Activated CD8-positive, alpha-beta T cell treated with anti-CD3 and anti-CD28 coated beads, Interleukin-2, amount 10 ng/mL, durations not matched to agents 7 days and 5 days (primary cell): ENCODE results near the gene HECTD1. TPM values are rescaled to one million over a fixed set of nuclear protein-coding genes. Genes with fewer than 3 reads are reported as not detected.
"Not testable (repeated sequence)": the region's sequence is repeated elsewhere in the genome, so short reads cannot be mapped to it uniquely, and the experiment has no call there.

Experiments
- ATAC-seq: fragments of 150-1000 bp; cut with Tn5 transposase; one replicate; pipeline ENCODE4 v1.10.0; 2021; ENCODE audit warnings: moderate library complexity
- CTCF ChIA-PET: fragments of 350-600 bp; sonication (Branson Sonifier 250); formaldehyde crosslinking; loops from one replicate; lab custom pipeline; 2021; ENCODE audit warnings: antibody characterized with exemption; lab: Charles Lee
- POLR2A ChIA-PET: fragments of 350-600 bp; sonication (Branson Sonifier 250); formaldehyde crosslinking; loops from one replicate; lab custom pipeline; 2021; ENCODE audit warnings: antibody characterized with exemption; lab: Charles Lee
- DNase-seq: peaks from one replicate; pipeline ENCODE4 v3.0.0-alpha.2; 2020
- H3K27ac Mint-ChIP-seq: one replicate; pipeline ENCODE4 v1.8.0; 2021; ENCODE audit warnings: mild to moderate bottlenecking, mixed read lengths
- H3K27me3 Mint-ChIP-seq: one replicate; pipeline ENCODE4 v1.8.0; 2021; ENCODE audit warnings: low read depth, mixed read lengths
- H3K36me3 Mint-ChIP-seq: one replicate; pipeline ENCODE4 v1.8.0; 2021; ENCODE audit warnings: low read depth, mixed read lengths
- H3K4me1 Mint-ChIP-seq: one replicate; pipeline ENCODE4 v1.8.0; 2021; ENCODE audit warnings: low read depth, mixed read lengths
- H3K4me3 Mint-ChIP-seq: one replicate; pipeline ENCODE4 v1.8.0; 2021; ENCODE audit warnings: mild to moderate bottlenecking, mixed read lengths
- H3K9me3 Mint-ChIP-seq: one replicate; pipeline ENCODE4 v1.8.0; 2022; ENCODE audit warnings: mixed read lengths; ENCODE audit not compliant: insufficient read depth
- total RNA-seq, 2 experiments: library from RNA; stranded (reverse); gene quantifications; one replicate each; pipeline ENCODE4 v1.2.3, GENCODE V29; 2021

The HECTD1 gene
- total RNA-seq = 100 to 1,000 TPM in 1 of 2 experiments, 10 to 100 TPM in 1; 90.6 to 105 TPM

- CTCF ChIA-PET = interaction anchor here (0.7 to 2.4 kb wide), 18 partner anchors 10 to 250 kb away, joined by 3 to 18 read pairs (median 4); partner anchors contain the start of genes AP4S1, DTD2, HEATR5A and STRN3
- Mint-ChIP-seq H3K27ac (peak within 1 kb of the TSS; percentile 100), H3K9me3 (no peaks in the 10 kb centered on the region), H3K4me1 (peaks cover 45% of the 10 kb centered on the region), H3K4me3 (peak within 1 kb of the TSS; percentile 82), H3K27me3 (no peaks in the 10 kb centered on the region), H3K36me3 (peaks cover 27% of the 10 kb centered on the region)
- peak; percentile 89 for DNase-seq
- peak; percentile 78 for ATAC-seq
- POLR2A ChIA-PET = interaction anchor here (0.6 to 3.3 kb wide), 25 partner anchors 11 to 654 kb away, joined by 3 to 30 read pairs (median 4); partner anchors contain the start of genes AP4S1, HEATR5A, SCFD1 and STRN3
Observed at GRCh38 chr14:31207755-31208545, at the start of gene HECTD1. Gene HECTD1, minus strand, starts transcription at chr14:31207793. Its CDS starts 1,857 bp downstream, at chr14:31205936.

GRCh38 chr14:31257244-31257553 lies 49.6 kb upstream of the HECTD1 start:
- no peak overlapping the region for H3K27ac Mint-ChIP-seq
- H3K4me1 Mint-ChIP-seq = no peaks in the 10 kb centered on the region
- POLR2A ChIA-PET = no interaction called here
- DNase-seq (no peak), ATAC-seq (no peak)
- no peaks in the 10 kb centered on the region for H3K9me3 Mint-ChIP-seq
- CTCF ChIA-PET = no interaction called here
- no peaks in the 10 kb centered on the region for H3K27me3 Mint-ChIP-seq
- no peaks in the 10 kb centered on the region for H3K36me3 Mint-ChIP-seq
- no peak overlapping the region for H3K4me3 Mint-ChIP-seq

DNA sequence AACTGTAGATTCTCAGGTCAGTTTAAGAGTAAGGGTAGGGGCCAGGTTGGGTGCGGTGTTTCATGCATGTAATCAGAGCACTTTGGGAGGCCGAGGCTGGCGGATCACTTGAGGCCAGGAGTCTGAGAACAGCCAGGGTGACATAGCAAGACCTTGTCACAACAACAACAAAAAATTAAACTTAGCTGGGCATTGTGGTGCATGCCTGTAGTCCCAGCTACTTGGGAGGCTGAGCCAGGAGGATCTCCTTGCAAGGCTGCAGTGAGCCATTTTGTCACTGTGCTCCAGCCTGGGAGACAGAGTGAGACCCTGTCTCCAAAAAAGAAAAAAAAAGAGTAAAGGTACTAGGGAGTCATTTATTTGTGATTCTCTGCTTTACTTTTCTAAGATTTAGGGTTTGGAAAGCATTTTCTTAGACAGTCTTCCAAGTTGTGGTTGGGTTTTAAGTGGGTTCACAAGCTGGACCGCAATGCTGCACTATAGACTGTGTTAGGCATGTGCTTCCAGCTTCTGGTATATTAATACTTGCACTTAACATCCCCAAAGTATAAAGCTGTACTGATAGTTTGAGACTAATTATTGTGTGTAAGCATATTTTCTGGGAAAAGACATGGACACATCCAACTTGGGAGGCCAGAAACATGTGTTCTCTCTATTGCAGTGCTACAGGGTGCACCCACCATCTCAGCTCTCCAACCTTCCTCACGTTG lies 49.1 kb upstream of the HECTD1 start:
- POLR2A ChIA-PET = no interaction called here

DNA sequence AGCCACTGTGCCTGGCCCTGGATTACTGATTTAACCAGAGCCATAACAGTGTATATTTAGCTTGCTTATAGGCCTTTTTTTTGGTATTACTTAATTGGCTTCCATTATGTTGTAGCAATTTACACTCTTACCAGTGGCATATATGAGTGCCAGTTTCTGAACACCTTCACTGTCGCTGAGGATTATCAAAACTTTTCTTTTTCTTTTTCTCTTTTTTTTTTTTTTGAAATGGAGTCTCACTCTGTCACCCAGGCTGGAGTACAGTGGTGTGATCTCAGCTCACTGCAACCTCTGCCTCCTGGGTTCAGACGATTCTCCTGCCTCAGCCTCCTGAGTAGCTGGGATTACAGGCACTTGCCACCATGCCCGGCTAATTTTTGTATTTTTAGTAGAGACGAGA lies 48.3 kb upstream of the HECTD1 start:
- DNase-seq, CTCF ChIA-PET, H3K27me3 Mint-ChIP-seq, H3K27ac Mint-ChIP-seq, H3K36me3 Mint-ChIP-seq, H3K4me1 Mint-ChIP-seq, H3K9me3 Mint-ChIP-seq, ATAC-seq, POLR2A ChIA-PET, H3K4me3 Mint-ChIP-seq: not testable (repeated sequence)

More for the DNA sequence above, 49.1 kb upstream of the HECTD1 start:
- no peaks in the 10 kb centered on the region for H3K36me3 Mint-ChIP-seq
- CTCF ChIA-PET = no interaction called here
- no peak for DNase-seq
- no peaks in the 10 kb centered on the region for H3K27me3 Mint-ChIP-seq
- no peaks in the 10 kb centered on the region for H3K9me3 Mint-ChIP-seq
- ATAC-seq = no peak
- H3K4me1 Mint-ChIP-seq = no peaks in the 10 kb centered on the region
- H3K27ac Mint-ChIP-seq = no peak overlapping the region
- H3K4me3 Mint-ChIP-seq = no peak overlapping the region

GRCh38 chr14:31255286-31255685 lies 47.7 kb upstream of the HECTD1 start:
- H3K27me3 Mint-ChIP-seq = no peaks in the 10 kb centered on the region
- H3K4me1 Mint-ChIP-seq = no peaks in the 10 kb centered on the region
- POLR2A ChIA-PET = no interaction called here
- H3K9me3 Mint-ChIP-seq = no peaks in the 10 kb centered on the region
- no peak overlapping the region for H3K4me3 Mint-ChIP-seq
- CTCF ChIA-PET = no interaction called here
- DNase-seq (no peak), ATAC-seq (no peak)
- no peak overlapping the region for H3K27ac Mint-ChIP-seq
- no peaks in the 10 kb centered on the region for H3K36me3 Mint-ChIP-seq

DNA sequence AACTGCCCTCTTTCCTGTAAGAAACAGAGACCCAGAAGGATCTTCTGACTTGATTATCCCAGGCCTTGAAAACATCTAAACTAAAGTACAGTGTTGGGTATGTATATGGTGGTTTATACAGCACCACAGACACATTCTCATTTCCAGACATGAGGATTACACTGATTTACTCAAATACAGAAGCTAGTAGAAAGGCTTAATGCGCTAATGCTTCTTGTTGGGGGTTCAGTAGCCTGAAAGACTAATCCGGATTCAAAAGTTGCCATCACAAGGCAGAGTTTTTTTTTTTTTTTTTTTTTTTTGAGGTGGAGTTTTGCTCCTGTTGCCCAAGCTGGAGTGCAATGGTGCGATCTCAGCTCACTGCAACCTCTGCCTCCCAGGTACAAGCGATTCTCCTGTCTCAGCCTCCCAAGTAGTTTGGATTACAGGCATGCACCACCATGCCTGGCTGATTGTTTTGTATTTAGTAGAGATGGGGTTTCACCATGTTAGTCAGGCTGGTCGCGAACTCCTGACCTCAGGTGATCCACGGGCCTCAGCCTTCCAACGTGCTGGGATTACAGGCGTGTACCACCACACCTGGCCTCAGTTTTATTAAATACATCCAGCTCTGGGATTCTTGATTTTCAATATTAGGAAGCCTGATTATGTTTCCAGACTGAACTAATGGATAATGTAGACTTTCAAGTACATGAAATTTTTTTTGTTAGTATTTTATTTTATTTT lies 46.3 kb upstream of the HECTD1 start:
- H3K9me3 Mint-ChIP-seq = no peaks in the 10 kb centered on the region
- DNase-seq (no peak), ATAC-seq (no peak)
- POLR2A ChIA-PET = no interaction called here
- H3K4me1 Mint-ChIP-seq = no peaks in the 10 kb centered on the region
- H3K27ac Mint-ChIP-seq = no peak overlapping the region
- CTCF ChIA-PET = no interaction called here
- H3K36me3 Mint-ChIP-seq = no peaks in the 10 kb centered on the region
- H3K4me3 Mint-ChIP-seq = no peak overlapping the region
- H3K27me3 Mint-ChIP-seq = no peaks in the 10 kb centered on the region

DNA sequence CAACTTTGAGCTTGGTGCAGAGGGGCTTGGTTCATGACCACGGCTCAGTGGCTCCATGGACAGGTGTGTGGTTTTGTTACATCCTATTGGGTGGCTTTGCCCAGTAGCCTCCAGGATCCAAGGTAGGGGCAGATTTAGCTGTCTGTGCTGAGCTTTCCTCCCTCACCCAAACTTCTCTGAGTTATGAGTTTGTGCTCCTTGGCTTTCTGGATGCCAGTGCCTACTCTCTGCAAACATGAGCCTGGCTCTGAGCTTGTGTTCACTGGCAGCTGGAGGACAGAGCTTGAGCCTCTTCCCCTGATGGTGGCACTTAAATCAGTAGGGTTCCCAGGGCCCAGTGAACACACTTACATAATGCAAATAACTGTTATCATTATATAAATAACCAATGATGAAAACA lies 45.3 kb upstream of the HECTD1 start:
- Mint-ChIP-seq H3K4me3 (no peak overlapping the region), H3K27ac (no peak overlapping the region), H3K4me1 (no peaks in the 10 kb centered on the region), H3K27me3 (no peaks in the 10 kb centered on the region), H3K36me3 (no peaks in the 10 kb centered on the region), H3K9me3 (no peaks in the 10 kb centered on the region)
- ChIA-PET CTCF (no interaction called here), POLR2A (no interaction called here)
- no peak for DNase-seq
- no peak for ATAC-seq

DNA sequence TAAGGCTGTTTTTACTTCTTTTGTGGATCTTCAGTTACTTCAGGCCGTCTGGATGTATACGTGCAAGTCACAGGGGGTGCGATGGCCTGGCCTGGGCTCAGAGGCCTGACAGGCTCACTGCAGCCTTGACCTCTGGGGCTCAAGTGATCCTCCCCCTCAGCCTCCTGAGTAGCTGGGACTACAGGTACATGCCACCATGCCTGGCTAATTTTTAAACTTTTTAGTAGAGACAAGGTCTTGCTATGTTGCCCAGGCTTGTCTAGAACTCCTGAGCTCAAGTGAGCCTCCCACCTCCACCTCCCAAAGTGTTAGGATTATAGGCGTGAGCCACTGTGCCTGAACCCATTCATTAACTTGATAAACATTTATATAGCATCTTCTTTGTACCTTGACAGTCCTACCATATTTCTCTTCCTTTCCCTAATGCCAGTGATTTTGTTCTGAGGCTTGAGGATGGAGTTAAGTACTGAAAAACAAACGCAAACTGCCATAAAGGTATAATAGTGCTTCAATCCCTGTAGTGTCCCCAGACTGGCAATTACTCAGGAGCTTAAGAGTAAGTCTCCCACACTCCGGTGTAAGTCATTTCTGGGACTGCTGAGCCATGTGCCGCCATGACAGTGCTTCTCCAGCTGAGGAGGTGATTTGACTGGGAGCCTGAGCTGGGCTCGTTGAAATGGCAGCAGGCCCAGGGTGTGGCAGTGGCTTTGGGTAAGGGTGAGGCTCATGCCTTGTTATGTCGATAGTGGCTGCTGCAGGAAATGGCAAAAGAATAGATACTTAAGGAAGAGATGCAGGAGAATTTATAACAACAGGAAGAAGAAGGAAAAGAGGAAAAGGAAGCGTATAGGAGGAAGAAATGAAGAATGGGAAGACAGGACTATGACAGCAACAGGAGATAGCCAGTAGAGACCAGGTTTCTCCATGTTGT lies 43.7 kb upstream of the HECTD1 start:
- ChIA-PET POLR2A (no interaction called here), CTCF (interaction anchor here (0.6 kb wide), 1 partner anchor 111 kb away, joined by 3 read pairs; no protein-coding TSS in a partner anchor)
- no peak for DNase-seq
- Mint-ChIP-seq H3K4me3 (no peak overlapping the region), H3K27me3 (no peaks in the 10 kb centered on the region), H3K27ac (no peak overlapping the region), H3K4me1 (no peaks in the 10 kb centered on the region), H3K9me3 (no peaks in the 10 kb centered on the region), H3K36me3 (no peaks in the 10 kb centered on the region)
- ATAC-seq = no peak

- Mint-ChIP-seq H3K27me3 (no peaks in the 10 kb centered on the region), H3K9me3 (no peaks in the 10 kb centered on the region), H3K27ac (no peak overlapping the region), H3K4me1 (peaks cover 22% of the 10 kb centered on the region), H3K4me3 (no peak overlapping the region), H3K36me3 (no peaks in the 10 kb centered on the region)
- no peak for ATAC-seq
- ChIA-PET POLR2A (no interaction called here), CTCF (no interaction called here)
- no peak for DNase-seq
Observed at GRCh38 chr14:31244626-31245025, 37.0 kb upstream of the HECTD1 start.

GRCh38 chr14:31243860-31244259 lies 36.3 kb upstream of the HECTD1 start:
- no peak overlapping the region for H3K27ac Mint-ChIP-seq

More at GRCh38 chr14:31243860-31244259, 36.3 kb upstream of the HECTD1 start:
- Mint-ChIP-seq H3K9me3 (no peaks in the 10 kb centered on the region), H3K4me3 (no peak overlapping the region), H3K27me3 (no peaks in the 10 kb centered on the region), H3K4me1 (peaks cover 26% of the 10 kb centered on the region), H3K36me3 (no peaks in the 10 kb centered on the region)
- ATAC-seq = no peak
- CTCF ChIA-PET = no interaction called here
- POLR2A ChIA-PET = no interaction called here
- DNase-seq = no peak
